GM18951 (cell line): ENCODE data around the gene SPECC1.

Experiments used
- POLR2A ChIP-seq: IDR thresholded peaks from 4 replicates; pipeline ENCODE4 v1.6.1; 2011; ENCODE audit warnings: mild to moderate bottlenecking; ENCODE audit not compliant: insufficient read length, insufficient read depth; ENCODE audit errors: extremely low read depth
- in situ Hi-C: fragments of 300-500 bp; cut with MboI; formaldehyde crosslinking; loops from one replicate; pipeline ENCODE4 v1.12.0; 2022; ENCODE audit warnings: low sequenced_read_pairs, mixed read lengths, inconsistent platforms; ENCODE audit not compliant: unreplicated experiment

Gene SPECC1

GRCh38 chr17:20127360-20128035, 118.3 kb downstream of the SPECC1 start:
- TF ChIP-seq POLR2A = no peak
- in situ Hi-C loops = no loop called here

DNA sequence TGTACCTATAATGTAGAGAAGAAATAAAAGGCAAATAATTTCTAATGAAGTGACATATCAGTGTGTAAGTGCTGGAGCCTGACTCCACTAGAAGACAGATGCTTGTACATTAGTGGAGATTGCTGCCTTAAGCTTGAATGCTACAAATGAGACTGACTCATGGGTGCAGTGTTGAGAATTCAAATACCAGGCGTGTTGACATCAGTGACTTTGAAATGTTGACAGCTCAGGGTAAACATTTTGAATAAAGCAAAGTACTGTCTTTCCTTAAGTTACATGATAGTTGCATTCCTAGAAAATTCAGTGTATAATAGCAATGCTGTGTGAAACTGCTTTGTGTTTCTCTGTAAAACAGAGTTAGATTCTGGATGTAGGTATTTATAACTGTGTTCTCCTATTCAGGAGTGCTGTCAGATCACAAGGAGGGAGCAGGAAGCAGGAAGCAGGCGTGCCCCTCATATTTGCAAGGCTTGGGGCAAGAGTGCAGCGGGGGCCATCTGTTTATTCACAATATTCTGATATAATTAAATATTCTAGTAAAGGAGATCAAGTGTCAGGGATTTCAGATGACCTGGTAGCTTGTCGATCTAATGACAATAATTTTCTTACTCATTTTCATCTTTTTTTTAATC, 119.0 kb downstream of the SPECC1 start:
- no peak for TF ChIP-seq POLR2A
- in situ Hi-C loops = no loop called here

- TF ChIP-seq POLR2A = no peak
Observed at GRCh38 chr17:20133517-20133916, 124.4 kb downstream of the SPECC1 start.

GRCh38 chr17:20141198-20141972, 132.2 kb downstream of the SPECC1 start:
- no peak for TF ChIP-seq POLR2A
- in situ Hi-C loops = no loop called here

More at GRCh38 chr17:20133517-20133916, 124.4 kb downstream of the SPECC1 start:
- in situ Hi-C loops = no loop called here

- in situ Hi-C loops = no loop called here
- TF ChIP-seq POLR2A = no peak
Observed at GRCh38 chr17:20142268-20142667, 133.1 kb downstream of the SPECC1 start.

- TF ChIP-seq POLR2A = no peak
- in situ Hi-C loops = no loop called here
Observed at GRCh38 chr17:20143740-20144139, 134.6 kb downstream of the SPECC1 start.

GRCh38 chr17:20145567-20145966, 136.4 kb downstream of the SPECC1 start:
- TF ChIP-seq POLR2A = no peak
- in situ Hi-C loops = no loop called here

- in situ Hi-C loops = no loop called here
- no peak for TF ChIP-seq POLR2A
Observed at GRCh38 chr17:20149251-20149650, 140.1 kb downstream of the SPECC1 start.

DNA sequence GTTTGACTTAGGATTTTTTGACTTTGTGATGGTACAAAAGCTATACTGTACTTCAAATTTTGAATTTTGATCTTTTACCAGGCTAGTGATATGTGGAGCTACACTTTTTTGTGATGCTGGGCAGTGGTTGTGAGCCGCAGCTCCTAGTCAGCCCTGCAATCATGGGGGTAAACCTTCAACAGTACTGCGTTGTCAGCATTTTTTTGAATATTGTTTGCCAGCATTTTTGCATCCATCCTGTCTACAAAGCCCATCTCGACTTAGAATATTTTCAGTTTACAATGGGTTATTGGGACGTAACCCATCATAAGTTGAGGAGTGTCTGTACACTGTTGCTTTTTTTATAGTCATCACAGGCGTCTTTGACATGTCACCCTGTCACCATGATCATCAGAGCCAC, 142.0 kb downstream of the SPECC1 start:
- TF ChIP-seq POLR2A = no peak
- in situ Hi-C loops = no loop called here

- no peak for TF ChIP-seq POLR2A
- in situ Hi-C loops = no loop called here
Observed at GRCh38 chr17:20153231-20153630, 144.1 kb downstream of the SPECC1 start.

DNA sequence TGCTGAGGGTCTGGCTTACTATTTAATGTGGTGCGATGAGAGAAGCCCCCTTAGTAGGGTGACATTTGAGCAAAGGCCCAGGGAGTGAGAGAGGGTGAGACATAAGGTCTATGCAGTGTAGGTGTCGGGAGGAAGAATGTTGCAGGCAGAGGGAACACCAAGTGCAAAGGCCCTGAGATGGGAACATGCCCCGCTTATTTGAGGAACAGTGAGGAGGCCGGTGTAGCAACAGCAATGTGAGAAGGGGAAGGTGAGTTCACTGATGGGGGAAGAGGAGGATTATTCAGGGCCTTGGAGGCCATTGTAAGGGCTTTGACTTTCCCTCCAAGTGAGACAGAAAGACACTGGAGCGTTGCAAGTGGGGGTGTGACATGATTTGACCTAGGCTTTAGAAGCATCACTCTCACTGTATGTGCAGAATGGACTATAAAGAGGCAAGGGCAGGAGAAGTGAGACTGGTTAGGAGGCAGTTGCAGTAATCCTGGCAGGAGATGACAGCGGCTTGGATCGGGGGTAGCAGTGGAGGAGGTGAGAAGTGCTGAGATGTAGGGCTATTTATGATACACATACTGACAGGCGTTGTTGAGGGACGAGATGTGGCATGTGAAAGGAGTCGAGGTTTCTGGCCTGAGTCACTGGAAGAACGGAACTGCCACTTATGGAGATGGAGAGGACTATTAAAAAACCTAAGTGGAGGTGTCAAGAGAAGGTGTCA, 145.3 kb downstream of the SPECC1 start:
- in situ Hi-C loops = no loop called here
- TF ChIP-seq POLR2A = no peak

DNA sequence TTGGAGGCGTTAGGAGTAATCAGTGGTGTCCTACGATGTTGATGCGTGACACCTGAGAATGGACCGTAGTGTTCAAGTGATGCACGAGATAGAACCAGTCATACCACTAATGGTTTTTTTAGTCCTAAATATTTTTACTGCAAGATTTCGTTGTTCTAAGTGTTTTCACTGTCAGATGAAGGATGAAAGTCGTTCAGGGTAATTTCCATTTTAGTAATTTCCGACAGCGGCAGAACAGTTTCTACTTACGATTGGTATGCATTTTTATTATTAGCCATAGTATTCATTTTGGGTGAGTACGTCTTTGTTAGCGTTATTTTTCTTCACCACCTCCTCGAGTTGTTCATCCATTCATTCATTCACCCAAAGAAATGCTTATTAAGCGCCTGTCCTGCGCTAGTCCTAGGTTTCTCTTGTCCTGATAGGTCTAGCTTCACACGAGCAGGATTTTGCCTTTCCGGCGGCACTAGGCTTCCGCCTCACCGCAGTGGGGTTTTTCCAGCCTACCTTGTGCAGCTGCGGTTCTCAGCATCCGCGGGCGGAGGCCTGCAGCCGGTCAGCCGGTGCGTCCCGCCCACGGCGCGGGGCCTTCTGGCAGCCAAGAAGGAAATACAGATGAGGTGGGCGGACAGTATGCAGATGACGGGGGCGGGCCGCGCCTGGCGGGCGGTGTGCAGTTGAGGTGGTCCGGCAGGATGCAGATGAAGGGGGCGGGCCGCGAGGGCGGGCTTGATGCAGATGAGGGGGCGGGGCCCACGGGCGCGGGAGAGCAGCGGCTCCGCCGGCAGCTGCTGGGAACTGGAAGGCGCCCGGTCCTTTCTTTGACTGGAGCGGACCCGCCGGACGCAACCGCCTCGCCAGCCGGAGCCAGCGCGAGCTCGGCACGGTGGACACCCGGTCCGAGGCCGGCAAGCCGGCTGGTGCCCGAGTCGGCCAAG, 146.4 kb downstream of the SPECC1 start:
- TF ChIP-seq POLR2A = peak; percentile 65
- in situ Hi-C loops = no loop called here
